Fibroblast of skin of back (primary cell): Measurements from ENCODE around the gene ZBTB46.

Experiments
- DNase-seq: peaks from one replicate; pipeline ENCODE4 v3.0.0-alpha.2; 2013

ZBTB46 gene

GRCh38 chr20:63836458-63837344, 5.6 kb upstream of the ZBTB46 start:
- DNase-seq = no peak

GRCh38 chr20:63835021-63835858, 4.2 kb upstream of the ZBTB46 start:
- peak; percentile 96 for DNase-seq

DNA sequence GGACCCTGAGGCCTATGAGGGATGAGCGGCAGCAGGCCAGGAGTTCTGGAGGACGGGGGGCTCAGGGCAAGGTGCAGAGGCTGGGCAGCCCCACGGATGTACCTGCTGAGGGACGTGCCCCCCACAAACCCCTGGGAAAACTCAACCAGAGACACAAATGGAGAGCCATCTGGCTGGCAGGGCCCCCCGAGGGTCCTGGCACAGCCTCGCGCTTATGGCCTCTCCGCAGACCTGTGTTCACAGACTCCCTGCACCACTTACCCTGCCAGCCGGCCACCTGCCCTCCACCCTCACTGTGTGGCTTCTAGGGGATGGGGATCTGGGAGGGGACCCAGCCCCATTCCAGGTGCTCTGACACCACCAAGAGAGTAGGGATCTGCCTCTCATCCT, 3.4 kb upstream of the ZBTB46 start:
- no peak for DNase-seq

DNA sequence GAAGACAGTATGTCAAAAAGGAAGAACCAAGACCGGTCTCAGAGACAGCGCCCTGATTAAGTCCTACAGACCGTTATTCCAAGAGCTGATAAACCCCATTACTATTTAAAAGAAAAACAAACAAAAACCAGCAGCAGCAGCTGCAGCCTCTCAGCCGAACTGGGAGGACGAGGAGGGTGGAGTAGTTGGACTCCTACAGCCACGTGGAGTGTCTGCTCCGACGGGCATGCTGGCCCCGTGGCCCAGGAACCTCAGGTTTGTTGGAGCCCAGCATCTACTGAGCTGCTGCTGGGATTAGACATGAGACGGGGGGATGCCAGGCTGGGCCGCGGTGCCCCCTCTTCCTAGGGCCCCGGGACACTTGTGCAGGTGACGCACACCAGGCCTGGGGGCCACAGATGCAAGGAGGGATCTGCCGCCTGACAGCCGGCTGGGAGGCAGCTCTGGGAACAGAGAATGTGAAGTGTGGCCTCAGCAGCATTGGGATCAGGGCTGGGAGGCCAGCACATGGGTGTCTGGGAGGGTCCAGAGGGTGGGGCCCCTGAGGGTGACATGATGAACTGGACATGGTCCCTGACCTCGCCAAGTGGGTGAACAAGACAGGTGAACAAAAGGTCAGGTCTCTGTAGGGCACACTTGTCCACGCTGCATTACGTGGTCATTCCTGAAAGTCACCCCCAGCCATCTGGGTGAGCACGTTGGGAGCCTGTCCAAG, 2.9 kb upstream of the ZBTB46 start:
- peak; percentile 73 for DNase-seq

GRCh38 chr20:63831993-63832686, 1.1 kb upstream of the ZBTB46 start:
- DNase-seq = peak; percentile 6

GRCh38 chr20:63831646-63831992, 555 bp upstream of the ZBTB46 start:
- no peak for DNase-seq

- no peak for DNase-seq
Observed at GRCh38 chr20:63829945-63830835, 874 bp downstream of the ZBTB46 start.

- no peak for DNase-seq
Observed at GRCh38 chr20:63829603-63829944, 1.5 kb downstream of the ZBTB46 start.

DNA sequence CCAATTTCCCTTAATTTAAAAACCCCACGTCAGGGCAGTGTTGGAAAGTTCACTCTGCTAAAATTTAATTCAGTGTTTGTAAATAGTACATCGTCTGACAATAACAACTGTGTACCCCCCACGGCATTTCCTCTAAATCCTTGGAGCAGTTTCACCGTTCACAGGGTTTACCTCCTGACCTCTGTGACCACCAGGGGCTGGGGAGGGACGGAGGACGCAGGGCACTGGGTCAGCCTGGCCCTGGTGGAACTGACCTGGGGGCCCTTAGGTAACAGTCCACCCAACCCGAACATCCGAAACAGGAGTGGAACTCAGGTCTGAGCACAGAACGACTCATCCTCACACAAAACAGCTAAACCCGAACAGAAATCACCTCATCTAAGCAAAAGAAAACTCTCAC, 2.1 kb downstream of the ZBTB46 start:
- DNase-seq = no peak

- no peak for DNase-seq
Observed at GRCh38 chr20:63828545-63828944, 2.5 kb downstream of the ZBTB46 start.

DNA sequence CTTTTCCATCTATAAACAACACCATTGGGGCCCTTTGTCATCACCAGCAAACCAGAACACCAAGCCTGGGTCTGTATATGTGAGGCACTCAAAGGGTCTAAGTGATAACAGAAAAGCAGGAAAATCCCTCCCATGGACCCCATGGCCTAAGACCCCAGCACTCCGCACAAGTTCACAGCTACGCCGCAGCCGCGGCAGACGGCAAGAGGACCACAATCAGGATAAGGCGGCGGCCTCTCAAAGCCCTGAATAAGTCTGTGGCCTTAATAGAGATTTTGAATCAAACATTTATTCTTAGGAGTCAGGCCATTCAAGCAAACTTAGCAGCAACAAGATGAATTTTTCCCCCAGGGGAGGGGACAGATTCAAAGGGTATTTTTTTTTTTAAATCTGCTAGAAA, 2.9 kb downstream of the ZBTB46 start:
- DNase-seq = no peak

DNA sequence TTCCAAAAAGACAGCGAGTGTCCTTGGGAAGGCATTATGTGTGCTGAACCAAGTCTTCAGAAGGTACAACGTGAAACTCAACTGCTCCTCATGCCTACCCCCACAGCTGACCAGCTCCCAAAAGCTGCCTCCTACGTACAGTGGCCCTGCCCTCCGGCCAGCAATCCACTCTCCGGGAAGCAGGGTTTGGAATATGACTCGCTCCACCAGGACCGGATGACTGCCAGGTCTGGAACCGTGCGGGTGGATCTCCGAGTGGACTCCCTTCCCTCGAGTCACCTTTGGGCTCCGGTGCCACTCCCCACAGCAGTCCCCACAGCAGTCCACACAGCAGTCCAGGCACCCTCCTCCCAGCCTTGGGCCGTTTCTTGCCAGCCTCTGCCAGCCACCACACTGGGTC, 4.3 kb downstream of the ZBTB46 start:
- no peak for DNase-seq

DNA sequence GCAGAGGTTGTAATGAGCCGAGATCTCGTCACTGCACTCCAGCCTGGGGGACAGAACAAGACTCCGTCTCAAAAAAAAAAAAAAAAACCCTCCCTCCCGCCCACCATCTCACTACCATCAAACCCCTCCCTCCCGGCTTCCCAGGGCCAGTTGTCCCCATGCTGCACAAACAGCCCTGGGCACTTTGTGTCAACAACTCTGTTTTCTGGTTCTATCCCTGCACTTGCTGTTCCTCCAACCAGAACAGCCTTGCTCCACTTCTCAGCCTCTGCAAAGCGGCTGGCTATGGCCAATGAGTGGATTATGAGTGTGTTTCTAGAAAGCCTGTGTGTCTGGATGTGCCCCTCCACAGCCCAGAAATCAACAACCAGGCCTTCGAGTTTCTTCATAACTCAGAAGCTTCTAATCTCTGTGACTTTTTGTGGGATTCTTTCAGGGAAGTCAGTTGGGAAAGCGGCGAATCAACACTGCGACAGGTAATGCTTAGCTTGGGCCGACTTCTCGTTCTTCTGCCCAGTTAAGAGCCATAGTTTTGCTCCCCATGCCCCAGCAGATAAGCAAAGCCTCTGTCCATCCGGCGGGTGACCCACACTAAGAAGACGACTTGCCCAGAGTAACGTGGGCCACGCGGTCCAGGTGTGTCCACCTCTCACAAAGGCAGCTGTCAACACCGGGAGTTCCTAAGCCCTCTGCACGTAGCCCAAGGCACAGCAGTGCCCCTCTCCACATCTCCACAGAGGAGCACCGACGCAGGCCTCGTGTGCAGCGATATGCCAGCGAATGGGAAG, 5.5 kb downstream of the ZBTB46 start:
- no peak for DNase-seq

GRCh38 chr20:63823691-63824311, 7.3 kb downstream of the ZBTB46 start:
- DNase-seq = no peak

DNA sequence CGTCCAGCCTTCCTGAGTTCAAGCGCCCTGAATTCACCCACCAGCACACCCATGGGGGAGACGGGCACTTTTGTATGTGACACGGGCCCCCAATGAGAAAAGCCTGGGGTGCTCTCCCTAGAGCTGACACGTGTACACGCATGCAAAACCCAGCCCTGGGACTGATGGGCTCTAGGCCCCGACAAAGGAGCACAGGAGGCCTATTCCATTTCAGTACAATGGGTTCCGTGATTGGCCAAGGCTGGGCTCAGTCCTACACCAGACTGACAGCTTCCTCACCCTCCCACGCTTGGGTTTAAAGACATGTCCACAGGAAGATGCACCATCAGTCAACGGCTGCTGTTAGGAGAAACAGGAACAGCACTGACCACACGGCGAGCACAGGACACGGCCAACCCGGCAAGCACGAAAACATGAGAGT, 8.8 kb downstream of the ZBTB46 start:
- no peak for DNase-seq

GRCh38 chr20:63821811-63822210, 9.3 kb downstream of the ZBTB46 start:
- DNase-seq = no peak

DNA sequence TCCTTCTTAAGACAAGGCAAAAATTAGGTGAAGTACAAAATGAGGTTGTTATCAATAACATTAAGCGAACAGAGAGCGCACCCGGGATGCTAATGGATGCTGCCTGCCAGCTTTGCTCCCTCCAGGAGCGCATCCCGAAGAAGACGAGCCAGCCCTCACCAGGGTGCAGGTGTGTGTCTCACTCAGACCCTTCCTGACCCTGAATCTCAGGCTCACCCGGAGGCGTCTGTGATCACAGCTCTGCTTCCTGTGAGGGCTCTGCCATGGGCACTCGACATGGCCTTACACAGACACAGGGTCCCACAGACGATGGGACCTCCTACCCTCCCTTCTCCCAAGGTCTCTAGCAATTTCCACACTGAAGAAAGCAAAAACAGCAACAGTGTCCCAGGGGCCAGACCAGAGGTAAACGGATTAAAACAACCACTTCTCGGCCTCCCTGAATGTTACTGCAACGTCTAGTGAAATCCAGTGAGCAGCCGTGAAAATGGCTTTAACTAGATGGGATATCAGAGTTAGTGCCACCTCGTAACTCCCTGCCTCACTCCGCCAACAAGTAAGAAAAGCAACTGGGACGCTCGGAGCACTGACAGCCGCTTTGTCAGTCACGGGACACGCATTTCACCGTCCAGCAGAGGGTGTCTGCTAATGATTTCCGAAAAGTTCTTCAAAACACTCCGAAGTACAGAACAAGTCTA, 11.7 kb downstream of the ZBTB46 start:
- peak; percentile 11 for DNase-seq

- no peak for DNase-seq
Observed at GRCh38 chr20:63815615-63816253, 15.3 kb downstream of the ZBTB46 start.
